MM.1S (cell line): ENCODE results near the gene DHX15.

Experiments used
- CTCF ChIP-seq: fragments of 300-600 bp; sonication (generic); IDR thresholded peaks from 2 replicates; pipeline ENCODE4 v1.5.1; 2016; ENCODE audit warnings: antibody characterized with exemption, low read length, mixed read lengths
- EZH2 ChIP-seq: fragments of 300-600 bp; sonication (generic); optimal IDR thresholded peaks from 2 replicates; pipeline ENCODE3; 2017; ENCODE audit warnings: low read depth, mild to moderate bottlenecking, antibody characterized with exemption, low read length, mixed read lengths

DNA sequence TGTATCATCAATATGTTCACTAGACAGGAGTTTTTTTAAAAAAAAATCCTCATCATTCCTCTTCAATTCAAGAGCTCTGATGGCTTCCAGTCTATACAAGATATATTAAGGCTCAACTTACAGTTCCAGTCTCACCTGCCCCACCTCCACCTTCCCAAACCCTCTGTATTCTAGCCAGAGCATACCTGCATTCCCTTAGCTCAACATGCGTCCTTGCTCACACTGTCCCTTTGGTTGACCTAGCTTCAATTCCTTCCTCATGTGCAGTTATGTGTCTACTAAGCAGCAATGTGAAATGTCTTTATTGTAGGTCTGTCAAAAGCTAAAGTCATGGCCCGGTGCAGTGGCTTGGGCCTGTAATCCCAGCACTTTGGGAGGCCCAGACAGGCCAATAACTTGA is 10.8 kb downstream of the DHX15 start:
- TF ChIP-seq EZH2 (no peak), CTCF (no peak)
